ENCODE data around the gene PIEZO1.

Gene PIEZO1

DNA sequence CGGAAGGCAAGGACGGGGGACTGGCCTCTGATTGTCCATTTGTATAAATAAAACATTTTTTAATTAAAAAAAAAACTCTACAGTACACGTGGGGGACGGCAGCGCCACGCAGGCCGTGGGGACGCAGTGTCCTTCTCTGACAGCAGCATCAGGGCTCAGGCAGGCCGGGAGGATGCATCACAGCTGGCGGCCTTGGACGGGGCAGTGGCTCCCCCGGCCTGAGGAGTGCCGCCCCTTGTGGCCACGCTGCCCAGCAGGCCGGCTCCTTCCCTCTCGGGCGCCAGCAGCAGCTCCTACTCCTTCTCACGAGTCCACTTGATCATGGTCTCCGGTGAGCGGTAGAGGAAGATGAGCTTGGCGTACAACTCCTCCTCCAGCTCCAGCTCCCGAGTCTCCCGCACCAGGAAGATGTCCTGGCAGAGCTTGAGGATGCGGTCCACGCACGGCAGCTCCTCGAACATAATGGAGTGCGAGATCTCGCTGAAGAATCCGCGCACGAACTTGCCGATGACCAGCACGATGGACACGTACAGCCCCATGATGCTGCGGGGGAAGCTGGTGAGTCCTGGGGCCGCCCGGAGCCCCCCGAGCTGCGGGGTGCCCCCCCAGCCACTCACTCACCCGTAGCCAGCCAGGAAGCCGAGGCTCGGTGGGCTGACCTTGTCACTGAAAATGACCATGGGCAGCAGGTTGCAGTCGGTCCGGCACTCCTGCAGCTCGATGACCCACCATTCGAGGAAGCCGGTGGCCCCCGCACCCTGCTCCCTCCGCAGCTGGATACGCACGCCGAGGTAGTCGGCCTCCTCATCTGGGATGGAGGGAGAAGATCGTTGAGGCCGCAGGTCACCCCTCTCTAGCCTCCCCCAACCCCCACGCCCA lies 69.5 kb downstream of the PIEZO1 start:
- DNase-seq = no peak

DNA sequence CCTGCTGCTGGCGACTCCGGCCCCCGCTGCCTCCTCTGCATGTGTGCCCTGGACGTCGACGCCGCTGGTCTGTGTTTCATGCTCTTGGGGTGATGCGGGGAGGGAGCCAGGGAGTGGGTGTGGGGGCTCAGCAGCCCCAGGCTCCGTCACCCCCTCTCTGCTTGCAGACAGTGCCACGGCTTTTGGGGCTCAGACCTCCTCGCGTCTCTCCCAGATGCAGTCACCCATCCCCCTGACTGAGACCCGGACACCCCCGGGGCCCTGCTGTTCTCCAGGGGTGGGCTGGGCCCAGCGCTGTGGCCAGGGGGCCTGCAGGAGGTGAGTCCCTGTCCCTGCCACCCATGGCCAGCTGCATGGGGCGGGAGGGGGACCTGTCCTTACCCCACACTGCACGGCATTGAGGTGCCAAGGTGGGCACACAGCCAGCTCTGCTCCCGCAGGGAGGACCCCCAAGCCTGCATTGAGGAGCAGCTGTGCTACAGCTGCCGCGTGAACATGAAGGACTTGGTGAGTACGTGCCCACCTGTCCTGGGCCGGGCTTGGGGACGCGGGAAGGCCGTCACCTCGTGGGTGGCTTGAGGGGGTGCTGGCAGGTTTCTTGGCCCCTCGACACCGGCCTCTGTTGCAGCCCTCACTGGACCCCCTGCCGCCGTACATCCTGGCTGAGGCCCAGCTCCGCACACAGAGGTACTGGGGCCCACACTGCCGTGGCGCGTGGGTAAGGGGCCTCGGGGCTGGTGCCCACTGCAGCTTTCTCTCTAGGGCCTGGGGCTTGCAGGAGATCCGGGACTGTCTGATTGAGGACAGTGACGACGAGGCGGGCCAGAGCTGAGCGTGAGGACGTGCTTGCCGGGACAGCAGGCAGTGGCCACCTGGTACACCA lies 70.4 kb downstream of the PIEZO1 start:
- DNase-seq = no peak

DNA sequence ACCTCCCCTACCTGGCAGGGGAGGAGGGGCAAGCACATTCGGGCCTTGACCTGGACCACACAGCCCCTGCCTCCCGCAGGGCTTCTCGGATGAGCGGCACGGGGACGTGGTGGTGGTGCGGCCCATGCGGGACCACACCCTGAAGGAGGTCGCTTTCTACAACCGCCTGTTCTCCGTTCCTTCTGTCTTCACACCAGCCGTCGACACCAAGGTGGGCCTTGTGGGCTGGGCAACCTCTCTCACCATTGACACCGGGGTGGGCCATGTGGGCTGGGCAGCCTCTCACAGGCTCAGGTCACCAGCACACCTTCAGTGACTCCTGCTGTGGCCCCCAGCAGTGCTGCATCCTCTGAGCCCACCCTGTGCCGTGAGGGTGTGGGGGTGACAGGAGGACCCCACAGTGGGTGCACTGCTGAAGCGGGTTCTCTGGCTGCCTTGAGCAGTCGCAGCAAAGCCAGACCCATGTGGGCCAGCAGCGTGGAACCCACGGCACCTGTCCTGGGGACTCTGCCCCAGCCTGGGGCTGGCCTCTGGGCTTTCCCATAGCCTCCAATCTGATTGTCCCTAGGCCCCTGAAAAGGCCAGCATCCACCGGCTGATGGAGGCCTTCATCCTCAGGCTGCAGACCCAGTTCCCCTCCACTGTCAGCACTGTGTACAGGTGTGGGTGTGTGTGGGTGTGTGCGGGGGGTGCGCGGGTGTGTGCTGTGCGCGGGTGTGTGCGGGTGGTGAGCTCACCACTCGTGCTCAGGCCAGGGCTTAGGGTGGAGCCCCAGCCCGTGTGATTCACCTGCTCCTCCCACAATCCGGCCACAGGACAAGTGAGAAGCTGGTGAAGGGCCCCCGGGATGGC lies 71.2 kb downstream of the PIEZO1 start:
- DNase-seq = no peak

DNA sequence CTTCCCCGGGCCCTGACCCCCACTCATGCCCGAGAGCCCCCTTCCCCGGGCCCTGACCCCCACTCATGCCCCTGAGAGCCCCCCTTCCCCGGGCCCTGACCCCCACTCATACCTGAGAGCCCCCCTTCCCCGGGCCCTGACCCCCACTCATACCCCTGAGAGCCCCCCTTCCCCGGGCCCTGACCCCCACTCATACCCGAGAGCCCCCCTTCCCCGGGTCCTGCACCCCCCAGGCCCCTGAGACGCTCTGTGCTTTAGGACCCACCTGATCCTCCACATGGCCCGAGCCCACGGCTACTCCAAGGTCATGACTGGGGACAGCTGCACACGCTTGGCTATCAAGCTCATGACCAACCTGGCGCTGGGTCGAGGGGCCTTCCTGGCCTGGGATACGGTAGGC lies 72.0 kb downstream of the PIEZO1 start:
- DNase-seq = no peak

DNA sequence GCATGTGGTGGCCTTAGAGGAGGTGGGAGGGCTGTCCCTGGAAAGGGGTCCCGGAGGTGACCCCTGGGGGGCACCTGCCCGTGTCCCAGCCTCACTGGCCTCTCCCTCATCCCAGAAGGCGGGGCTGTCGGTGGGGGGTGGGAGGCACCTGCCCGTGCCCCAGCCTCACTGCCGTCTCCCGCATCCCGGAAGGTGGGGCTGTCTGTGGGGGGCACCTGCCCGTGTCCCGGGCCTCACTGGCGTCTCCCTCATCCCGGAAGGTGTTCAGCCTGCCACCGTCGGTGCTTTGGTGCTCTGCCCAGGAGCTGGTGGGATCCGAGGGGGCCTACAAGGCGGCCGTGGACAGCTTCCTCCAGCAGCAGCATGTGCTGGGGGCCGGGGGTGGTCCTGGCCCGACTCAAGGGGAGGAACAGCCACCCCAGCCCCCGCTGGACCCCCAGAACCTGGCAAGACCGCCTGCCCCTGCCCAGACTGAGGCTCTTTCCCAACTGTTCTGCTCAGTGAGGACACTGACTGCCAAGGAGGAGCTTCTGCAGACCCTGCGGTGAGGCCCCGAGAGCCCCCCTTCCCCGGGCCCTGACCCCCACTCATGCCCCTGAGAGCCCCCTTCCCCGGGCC lies 72.5 kb downstream of the PIEZO1 start:
- DNase-seq = no peak

DNA sequence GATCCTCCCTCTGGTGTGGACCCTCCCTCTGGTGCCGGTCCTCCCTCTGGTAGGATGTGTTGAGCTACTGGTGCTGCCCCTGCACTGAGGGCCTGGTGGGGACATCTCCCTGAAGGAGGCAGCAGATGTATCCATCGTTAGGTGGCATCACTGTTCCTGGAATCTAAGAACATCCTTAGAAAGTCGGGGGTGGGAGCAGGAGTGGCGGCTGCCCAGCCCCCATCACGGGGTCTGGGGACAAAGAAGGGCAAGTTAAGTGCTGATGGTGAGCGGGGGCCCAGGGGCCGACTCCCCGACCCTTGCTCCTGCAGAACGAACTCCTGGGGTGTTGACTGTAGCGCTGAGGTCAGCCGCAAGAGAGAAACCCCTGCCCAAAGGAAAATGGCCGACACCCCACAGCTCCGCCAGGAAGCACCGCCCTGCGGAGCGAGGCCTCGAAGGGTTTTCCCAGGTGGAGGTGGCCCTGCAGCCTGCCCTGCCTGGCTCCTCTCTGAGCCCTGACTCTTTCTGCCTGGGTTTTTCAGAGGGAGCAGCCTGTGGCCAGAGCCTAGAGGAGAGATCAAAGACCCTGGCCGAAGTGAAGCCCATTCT lies 73.2 kb downstream of the PIEZO1 start:
- DNase-seq = no peak

DNA sequence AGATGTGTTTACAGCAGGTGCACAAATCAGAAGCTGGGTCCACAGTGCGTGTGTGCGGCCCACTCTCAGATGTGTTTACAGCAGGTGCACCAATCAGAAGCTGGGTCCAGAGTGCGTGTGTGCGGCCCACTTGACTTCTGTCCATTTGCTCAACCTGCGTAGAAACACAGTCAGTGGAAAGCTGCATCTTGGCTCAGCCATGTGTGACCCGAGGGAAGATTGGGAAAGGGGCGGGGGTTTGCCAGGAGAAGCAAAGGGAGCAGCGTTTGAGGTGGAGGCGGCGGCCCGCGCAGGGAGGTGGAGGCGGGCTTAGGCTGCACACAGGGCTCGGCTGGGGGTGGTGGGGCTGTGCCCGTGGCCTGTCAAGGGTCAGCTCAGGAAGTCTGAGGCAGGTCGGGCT lies 74.5 kb downstream of the PIEZO1 start:
- DNase-seq = no peak

DNA sequence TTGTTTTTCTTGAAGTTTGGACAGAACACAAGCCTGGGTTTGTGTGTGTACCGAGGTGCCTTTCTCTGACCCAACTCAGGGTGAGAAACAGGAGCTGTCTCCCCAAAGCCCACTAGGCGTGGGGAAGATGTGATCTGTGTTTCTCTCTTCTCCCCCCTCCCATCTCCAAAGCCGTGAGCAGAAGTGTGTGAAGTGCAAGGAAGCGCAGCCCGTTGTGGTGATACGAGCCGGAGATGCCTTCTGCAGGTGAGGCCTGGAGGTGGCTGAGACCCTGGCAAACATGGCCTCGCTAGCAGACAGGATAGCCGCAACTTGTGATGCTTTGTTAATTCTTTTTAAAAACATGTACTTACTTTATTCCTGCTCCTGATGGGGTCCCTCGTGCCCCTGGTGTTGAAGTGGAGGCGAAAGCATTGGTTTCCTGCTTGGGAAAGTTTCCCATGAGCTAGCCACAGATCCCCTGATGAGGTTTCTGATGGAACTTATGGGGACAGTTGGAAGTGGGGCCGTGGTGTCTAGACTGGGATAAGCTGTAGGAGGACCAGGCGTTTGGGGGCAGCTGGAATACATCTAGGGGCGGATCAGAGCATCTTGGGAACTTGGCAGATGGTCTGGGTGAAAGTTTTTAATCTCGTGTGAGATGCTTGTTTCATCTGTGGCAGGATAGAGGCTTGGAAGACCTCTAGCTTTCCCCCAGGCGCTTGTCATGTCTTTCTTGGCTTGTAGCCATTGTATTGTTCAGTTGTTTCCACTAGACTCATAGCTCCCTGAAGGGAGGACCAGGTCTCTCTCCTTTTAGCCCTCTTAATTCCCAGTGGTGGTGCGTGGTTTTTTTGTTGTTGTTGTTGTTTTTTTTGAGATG lies 77.8 kb downstream of the PIEZO1 start:
- DNase-seq = no peak

DNA sequence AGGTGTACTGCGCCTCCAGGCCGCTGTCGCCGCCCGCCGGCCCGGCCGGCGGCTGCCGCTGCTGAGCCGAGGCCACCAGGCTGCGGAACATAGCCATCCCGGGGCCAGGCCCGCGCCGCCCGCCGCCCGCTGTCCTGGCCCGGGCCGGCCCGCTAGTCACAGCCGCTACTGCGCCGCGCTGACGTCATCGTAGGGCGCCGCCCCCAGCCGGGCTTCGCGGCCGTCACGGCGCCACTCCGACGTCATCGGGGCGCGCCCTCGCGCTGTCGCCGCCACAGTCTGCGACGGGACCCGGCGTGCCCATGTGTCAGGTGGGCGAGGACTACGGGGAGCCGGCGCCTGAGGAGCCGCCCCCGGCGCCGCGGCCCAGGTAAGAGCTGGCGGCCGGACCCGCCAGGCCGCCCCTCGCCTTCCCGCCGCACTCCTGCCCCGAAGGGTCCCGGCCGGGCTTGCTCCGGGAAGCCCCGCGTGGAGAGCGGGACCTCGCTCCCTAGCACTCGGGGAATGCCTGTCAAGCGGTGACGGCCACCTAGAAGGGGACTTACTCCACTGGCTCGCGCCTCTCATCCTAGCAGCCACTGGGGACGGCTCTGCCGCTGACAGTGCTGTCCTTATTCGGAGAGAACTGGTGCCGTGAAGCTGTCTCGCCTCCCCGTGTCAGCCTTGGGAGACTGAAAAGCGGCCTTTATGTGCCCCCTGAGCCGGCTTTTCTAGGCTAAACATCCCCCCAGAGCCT lies 78.6 kb downstream of the PIEZO1 start, which contains the start of the genes CTU2 and RNF166:
TSS of gene CTU2 (plus strand) at position 275 of the 736 bp plus-strand sequence. CDS start at position 303, 28 bp downstream.
TSS of gene RNF166 (minus strand) at position 180 of the 736 bp plus-strand sequence. CDS start at position 97, 83 bp downstream.
- DNase-seq = peak; percentile 76

DNA sequence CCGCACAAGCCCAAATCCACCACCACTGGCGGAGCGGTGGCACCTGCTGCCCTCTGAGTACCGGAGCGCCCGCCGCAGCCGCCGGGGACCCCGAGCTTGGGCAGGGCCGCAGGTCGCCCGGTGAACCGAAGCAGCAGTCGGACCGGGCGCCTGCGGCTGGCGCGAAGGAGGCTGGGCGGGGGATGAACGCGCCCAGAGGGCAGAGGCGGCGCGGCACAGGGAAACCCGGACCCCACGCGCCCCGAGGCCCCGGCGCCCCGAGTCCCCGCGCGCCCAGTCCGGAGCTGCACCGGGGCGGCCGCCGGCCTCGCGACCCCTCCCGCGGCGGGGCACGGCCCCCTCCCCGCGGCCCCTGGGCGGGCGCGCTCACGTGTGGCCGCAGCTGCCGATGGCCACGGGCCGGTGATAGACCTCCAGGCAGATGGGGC lies 79.2 kb downstream of the PIEZO1 start:
- DNase-seq = no peak

DNA sequence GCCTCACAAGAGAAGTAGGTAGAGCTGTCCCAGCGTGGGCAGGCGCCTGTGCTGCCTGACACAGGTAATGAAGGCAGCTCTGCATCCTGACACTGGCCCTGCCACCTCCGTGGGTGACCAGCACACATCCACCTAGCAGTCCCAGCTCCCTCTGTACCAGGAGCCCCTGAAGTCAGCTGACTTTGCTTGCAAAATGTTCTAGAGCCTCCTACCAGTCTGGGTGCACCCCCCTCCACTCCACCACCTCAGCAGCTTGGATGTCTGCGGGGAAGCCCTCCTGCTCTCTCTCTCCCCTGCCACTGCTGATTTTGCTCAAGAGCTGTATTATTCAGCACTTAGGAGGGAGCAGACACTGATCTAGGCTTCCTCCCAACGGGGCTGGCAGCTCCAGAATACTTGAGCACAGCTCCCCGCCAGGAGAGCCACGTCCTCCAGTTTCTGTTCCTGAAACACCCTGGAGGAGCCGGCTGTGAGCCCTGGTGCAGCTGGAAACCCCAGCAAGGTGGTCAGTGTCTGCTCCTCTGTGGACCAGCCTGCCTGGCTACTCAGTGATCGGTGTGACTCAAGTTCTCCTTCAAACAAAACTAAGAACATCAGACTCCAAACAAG lies 79.8 kb downstream of the PIEZO1 start:
- no peak for DNase-seq

DNA sequence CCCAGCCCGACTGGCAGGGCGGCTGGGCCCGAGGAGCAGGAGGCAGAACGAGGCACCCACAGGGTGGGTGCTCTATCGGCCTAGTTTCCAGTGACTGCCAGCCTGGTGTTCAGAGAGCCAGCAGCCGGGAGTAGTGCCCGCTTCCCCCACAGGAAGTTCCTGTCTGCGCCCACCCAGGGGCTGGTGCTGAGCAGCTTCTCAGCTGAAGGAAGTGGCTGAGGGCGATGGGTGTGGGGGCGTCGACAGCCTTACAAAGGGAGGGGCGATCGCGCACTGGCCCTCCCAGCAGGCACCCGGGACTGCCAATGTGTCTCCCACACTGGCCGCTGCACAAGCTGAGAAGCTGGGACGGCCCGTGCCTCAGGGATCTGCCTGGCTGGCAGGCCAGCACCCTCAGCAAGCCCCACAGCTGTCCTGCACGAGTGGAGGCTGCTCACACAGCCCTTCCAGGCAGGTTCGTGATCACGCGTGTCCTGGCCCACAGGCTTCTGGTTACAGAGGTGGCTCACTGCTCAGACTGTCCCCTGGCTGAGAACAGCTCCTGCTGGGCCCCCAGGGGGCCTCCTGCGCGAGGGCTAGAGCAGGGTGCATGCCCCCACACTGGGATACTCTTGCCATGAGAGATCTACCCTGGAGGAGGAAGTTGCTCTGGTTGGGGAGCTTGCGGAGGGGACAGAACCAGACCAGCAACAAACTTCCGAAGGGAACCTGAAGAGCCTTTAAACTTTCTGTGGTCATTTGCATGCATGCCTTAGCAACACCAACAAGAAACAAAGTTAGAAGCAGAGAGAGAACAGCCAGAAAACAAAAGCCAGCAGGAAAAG lies 81.3 kb downstream of the PIEZO1 start:
- DNase-seq = no peak

DNA sequence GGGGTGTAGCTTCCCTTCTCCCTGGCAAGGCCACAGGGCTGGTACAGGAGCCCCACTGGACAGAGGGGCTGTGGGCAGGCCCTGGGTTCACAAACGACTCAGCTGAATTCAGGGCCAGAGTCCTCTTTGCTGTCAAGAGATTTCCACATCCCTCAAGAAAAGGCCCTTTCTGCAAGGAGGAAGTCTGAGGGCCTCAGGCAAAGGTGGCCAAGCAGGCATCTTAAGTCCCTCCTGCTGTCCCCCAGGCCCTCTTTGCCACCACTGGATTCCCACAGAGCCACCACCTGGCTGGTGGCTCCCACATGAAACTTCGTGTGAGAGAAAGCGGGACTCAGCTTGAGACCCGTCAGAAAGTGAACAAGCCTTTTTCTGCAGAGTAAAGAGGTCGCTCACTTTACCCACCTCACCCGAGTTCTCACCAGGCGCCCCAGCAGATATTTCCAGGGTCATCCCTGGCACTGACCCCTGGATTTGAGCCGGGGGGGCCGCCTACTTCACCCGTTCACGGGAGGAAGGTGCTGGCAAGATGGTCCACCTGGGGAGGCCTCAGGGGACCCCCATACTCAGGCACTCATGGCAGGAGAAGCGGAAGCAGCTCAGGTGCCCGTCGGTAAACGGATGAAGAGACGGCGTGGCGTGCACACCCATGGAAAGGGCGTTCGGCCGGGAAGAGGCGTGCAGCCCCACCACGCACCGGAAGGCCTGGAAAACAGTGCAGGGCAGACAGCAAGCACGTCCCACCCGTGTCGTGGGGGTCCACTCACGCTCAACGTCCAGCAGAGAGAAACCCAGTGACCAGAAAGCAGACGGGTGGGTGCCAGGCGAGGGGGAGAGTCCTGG lies 82.4 kb downstream of the PIEZO1 start:
- DNase-seq = no peak

DNA sequence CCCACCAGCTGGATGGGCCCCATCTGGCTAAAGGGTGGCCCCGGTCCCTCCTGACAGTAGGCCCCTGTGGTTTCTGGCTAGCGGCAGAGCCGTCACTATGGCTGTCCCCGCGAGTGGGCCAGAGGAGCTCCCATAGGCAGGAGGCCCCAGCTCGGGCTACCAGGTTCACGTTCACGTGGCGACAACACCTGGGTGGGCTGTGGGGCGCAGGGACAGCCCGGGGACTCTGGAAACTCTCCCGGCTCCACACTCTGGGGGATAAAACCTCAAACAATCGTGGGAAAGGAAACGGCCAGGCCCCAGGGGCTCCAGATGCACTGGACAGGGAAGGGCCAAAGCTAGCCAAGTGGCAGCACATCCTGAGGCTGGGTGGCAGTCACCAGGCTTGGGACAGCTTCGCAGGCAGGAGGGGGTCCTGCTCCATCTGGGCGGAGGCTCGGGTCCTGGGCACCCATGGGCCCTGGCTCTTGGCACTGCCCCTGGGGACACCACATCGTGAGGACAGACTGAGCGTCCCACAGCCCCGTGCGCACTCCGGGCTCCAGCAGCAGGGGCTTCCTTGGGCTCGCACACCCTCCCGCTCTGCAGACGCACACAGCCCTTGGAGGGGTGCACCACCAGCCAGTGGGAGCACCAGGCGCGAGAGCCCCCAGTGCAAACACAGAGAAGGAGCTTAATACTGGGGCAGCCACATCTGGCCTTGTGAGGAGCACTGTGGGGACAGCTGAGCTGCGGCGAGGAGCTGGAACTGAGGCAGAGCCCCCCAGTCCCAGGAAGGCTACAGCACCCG lies 83.2 kb downstream of the PIEZO1 start:
- no peak for DNase-seq

DNA sequence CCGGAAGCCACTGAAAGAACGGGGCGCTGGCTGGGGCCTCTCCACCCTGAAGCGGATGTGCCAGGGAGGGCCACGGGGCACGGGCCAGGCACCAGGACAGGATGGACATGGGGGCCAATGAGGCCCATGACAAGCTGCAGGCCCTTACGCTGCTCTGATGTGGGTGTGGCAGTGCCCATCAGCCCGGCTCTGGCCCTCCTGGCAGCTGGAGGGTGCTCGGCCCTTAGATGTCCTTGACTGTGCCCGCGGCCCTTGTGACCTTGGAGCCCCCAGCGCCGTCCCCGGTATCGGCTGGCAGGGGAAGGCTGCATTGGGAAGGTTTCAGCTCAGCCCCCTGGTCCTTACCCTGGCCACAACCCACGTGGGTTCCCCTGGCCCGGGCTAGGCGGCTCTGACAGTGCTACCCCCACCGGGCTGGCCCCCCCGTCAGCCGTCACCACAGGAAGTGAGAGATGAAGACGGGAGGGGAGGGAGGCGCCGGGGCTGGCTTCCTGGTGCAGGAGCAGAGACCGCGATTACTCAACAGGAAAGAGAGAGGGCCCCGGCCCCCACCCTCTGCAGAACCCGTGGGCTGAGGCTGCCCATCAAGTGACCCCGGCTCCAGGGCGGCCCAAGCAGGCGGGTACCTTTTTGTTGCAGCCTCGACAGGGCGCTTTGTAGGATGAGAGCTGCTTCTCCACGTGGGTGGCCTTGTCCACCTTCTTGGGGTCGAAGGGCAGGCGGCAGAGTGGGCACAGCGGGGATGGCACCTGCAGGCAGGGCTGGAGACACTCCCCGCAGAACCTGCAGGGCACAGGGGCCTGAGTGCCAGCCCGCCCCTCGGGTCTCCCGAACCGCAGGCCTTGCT lies 84.2 kb downstream of the PIEZO1 start:
- DNase-seq = no peak

DNA sequence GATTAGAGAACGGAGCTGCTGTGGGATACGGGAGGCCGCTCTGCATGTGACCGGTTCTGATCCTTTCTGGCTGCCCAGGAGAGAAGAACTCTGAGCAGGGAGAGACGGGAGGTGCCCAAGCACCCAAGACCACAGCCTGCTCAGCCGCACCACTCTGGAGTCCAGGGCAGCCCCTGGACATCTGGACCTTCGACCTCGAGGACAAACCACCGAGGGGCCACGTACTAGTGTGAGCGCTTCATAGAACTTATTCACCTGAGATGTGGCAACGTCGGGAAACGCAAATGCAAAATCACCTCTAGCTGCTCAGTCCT lies 84.7 kb downstream of the PIEZO1 start:
- no peak for DNase-seq

All from NCI-H1092 (cell line).